K562 (cell line): Measurements from ENCODE around the gene CNGB1. TPM values are rescaled to one million over a fixed set of nuclear protein-coding genes. Genes with fewer than 3 reads are reported as not detected.

ENCODE experiments used
- ATAC-seq: fragments of 200-7000 bp; cut with Tn5 transposase; 3 replicates; pipeline ENCODE4 v1.9.1; 2020; ENCODE audit warnings: moderate library complexity
- BruUV-seq: library from RNA; stranded (reverse); fragments of 400-500 nt; replicated peaks from 2 replicates; lab custom pipeline; 2021; lab: Mats Ljungman, UMichigan
- CTCF ChIA-PET: fragments of 300-600 bp; formaldehyde crosslinking; extraction: SDS; loops from one replicate; lab custom pipeline; 2021; ENCODE audit warnings: low intra/inter-chr PET ratio; lab: Yijun Ruan, JAX
- POLR2A ChIA-PET: fragments of 300-600, 350-650 bp; sonication (Branson Sonifier 250); formaldehyde crosslinking; extraction: SDS; loops from one replicate; lab custom pipeline; 2021; ENCODE audit warnings: antibody characterized with exemption, inconsistent platforms; lab: Yijun Ruan, JAX
- DNase-seq, 4 experiments: peaks; one replicate each; pipeline versions ENCODE4 v3.0.0 to v3.0.0-alpha.2; 2011 to 2018; ENCODE audit warnings: low spot score in 3 of 4, mixed read lengths in 3 of 4; ENCODE audit errors: extremely low read depth in 1 of 4
- FAIRE-seq: peaks from 2 replicates; lab custom pipeline; 2011; peaks lifted over from hg19 to GRCh38; lab: Jason Lieb, UNC
- H2AFZ ChIP-seq: 2 replicates; pipeline ENCODE4 v1.6.0; 2011; ENCODE audit warnings: low read depth, low read length, control low read depth, inconsistent platforms
- H3K27ac ChIP-seq: fragments of 200-600 bp; 3 replicates; pipeline ENCODE4 v1.8.0; 2011; ENCODE audit warnings: low read depth, mild to moderate bottlenecking, control low read depth, inconsistent platforms, low read length, moderate library complexity, mixed read lengths; ENCODE audit errors: extremely low read depth
- H3K27me3 ChIP-seq, 2 experiments: fragments of 300-600 bp in 1 of 2; 2 replicates in 1 of 2; 3 replicates in 1 of 2; pipeline versions ENCODE4 v1.6.0 to v1.8.0; 2011; ENCODE audit warnings: inconsistent platforms in 2 of 2, low read length in 2 of 2, mild to moderate bottlenecking in 1 of 2, mixed read lengths in 1 of 2, moderate library complexity in 1 of 2; ENCODE audit not compliant: control insufficient read depth in 2 of 2, insufficient read depth in 2 of 2
- H3K36me3 ChIP-seq: fragments of 300-600 bp; 3 replicates; pipeline ENCODE4 v1.8.0; 2011; ENCODE audit warnings: mild to moderate bottlenecking, low read length, inconsistent platforms; ENCODE audit not compliant: control insufficient read depth, insufficient read depth
- H3K4me1 ChIP-seq, 2 experiments: fragments of 200-600 bp in 1 of 2; replicated peaks in 1 of 2; 2 replicates in 1 of 2; 3 replicates in 1 of 2; pipeline versions ENCODE4 v1.5.1 to v1.8.0; 2011; ENCODE audit warnings: inconsistent platforms in 2 of 2, low read length in 2 of 2, mild to moderate bottlenecking in 1 of 2, mixed read lengths in 1 of 2, moderate library complexity in 1 of 2; ENCODE audit not compliant: control insufficient read depth in 2 of 2, insufficient read depth in 2 of 2
- H3K4me2 ChIP-seq: 2 replicates; pipeline ENCODE4 v1.6.1; 2011; ENCODE audit warnings: low read length, control low read depth, inconsistent platforms, mixed read lengths; ENCODE audit not compliant: insufficient read depth
- H3K4me3 ChIP-seq: fragments of 200-600 bp; sonication (generic), shearing (Covaris generic); 2 replicates; pipeline ENCODE4 v1.5.1; 2016; ENCODE audit warnings: control low read depth, inconsistent platforms
- H3K79me2 ChIP-seq: fragments of 200-600 bp; 3 replicates; pipeline ENCODE4 v1.8.0; 2011; ENCODE audit warnings: low read length, inconsistent platforms; ENCODE audit not compliant: control insufficient read depth, insufficient read depth
- H3K9ac ChIP-seq, 2 experiments: 2 replicates each; pipeline versions ENCODE4 v1.6.0 to v1.6.1; 2011; ENCODE audit warnings: low read depth in 2 of 2, low read length in 2 of 2, control low read depth in 1 of 2, inconsistent platforms in 1 of 2, mild to moderate bottlenecking in 1 of 2, mixed read lengths in 1 of 2; ENCODE audit not compliant: insufficient read depth in 1 of 2
- H3K9me1 ChIP-seq: one replicate; pipeline ENCODE4 v1.6.0; 2011; ENCODE audit warnings: inconsistent platforms, mild to moderate bottlenecking, low read length, moderate library complexity; ENCODE audit not compliant: control insufficient read depth, insufficient read depth
- H3K9me3 ChIP-seq: replicated peaks from 2 replicates; pipeline ENCODE4 v1.5.1; 2011; ENCODE audit warnings: low read depth, low read length, inconsistent platforms; ENCODE audit not compliant: control insufficient read depth, insufficient read depth
- H4K20me1 ChIP-seq: replicated peaks from 2 replicates; pipeline ENCODE4 v1.6.1; 2011; ENCODE audit warnings: low read length, inconsistent platforms, mixed read lengths; ENCODE audit not compliant: control insufficient read depth, insufficient read depth
- ARID1B ChIP-seq: fragments of 450-650 bp; IDR thresholded peaks from 2 replicates; pipeline ENCODE4 v1.6.1; 2016; ENCODE audit warnings: antibody characterized with exemption, mild to moderate bottlenecking, inconsistent platforms
- ATF1 ChIP-seq, 2 experiments: fragments of 450-650 bp in 1 of 2; IDR thresholded peaks; 2 replicates each; pipeline ENCODE4 v1.6.1; 2016; ENCODE audit warnings: missing compliant biosample characterization in 1 of 2, missing genetic modification characterization in 1 of 2
- BCOR ChIP-seq: fragments of 450-650 bp; IDR thresholded peaks from 2 replicates; pipeline ENCODE4 v1.6.1; 2016
- BRF2 ChIP-seq: IDR thresholded peaks from 3 replicates; pipeline ENCODE4 v1.6.1; 2011; ENCODE audit warnings: borderline replicate concordance, mild to moderate bottlenecking; ENCODE audit not compliant: insufficient read length, insufficient read depth
- GABPB1 ChIP-seq: sonication (generic); formaldehyde crosslinking; IDR thresholded peaks from 2 replicates; pipeline ENCODE4 v1.8.0; 2022; ENCODE audit warnings: mild to moderate bottlenecking, missing genetic modification reagents
- KDM1A ChIP-seq, 2 experiments: fragments of 450-650 bp; IDR thresholded peaks; 2 replicates each; pipeline ENCODE4 v1.6.1; 2016; ENCODE audit warnings: mild to moderate bottlenecking in 2 of 2
- NR2C1 ChIP-seq, 2 experiments: fragments of 450-650 bp; IDR thresholded peaks; 2 replicates each; pipeline ENCODE4 v1.6.1; 2017; ENCODE audit warnings: mild to moderate bottlenecking in 2 of 2, antibody characterized with exemption in 1 of 2, inconsistent platforms in 1 of 2, missing compliant biosample characterization in 1 of 2, missing genetic modification characterization in 1 of 2
- PCBP2 ChIP-seq: fragments of 200-400 bp; formaldehyde crosslinking; IDR thresholded peaks from 2 replicates; pipeline ENCODE4 v1.6.1; 2018; ENCODE audit warnings: low read length, low read depth, mild to moderate bottlenecking, moderate library complexity; ENCODE audit not compliant: poor library complexity, severe bottlenecking
- PHTF2 ChIP-seq: fragments of 250-450 bp; sonication (Bioruptor Pico); IDR thresholded peaks from 2 replicates; pipeline ENCODE4 v1.5.0; 2021; ENCODE audit warnings: mild to moderate bottlenecking
- POLR2B ChIP-seq: fragments of 450-650 bp; IDR thresholded peaks from 2 replicates; pipeline ENCODE4 v1.6.1; 2018; ENCODE audit warnings: low read depth; ENCODE audit not compliant: partially characterized antibody
- SNAPC5 ChIP-seq: fragments of 250-450 bp; sonication (Bioruptor Pico); IDR thresholded peaks from 2 replicates; pipeline ENCODE4 v1.8.0; 2021; ENCODE audit warnings: moderate library complexity, mild to moderate bottlenecking, inconsistent platforms
- VEZF1 ChIP-seq: fragments of 200-800 bp; sonication (Bioruptor generic); IDR thresholded peaks from 2 replicates; pipeline ENCODE4 v1.6.1; 2017; ENCODE audit warnings: missing genetic modification characterization, missing compliant biosample characterization
- ZFP30 ChIP-seq: fragments of 250-450 bp; sonication (Bioruptor Pico); IDR thresholded peaks from 2 replicates; pipeline ENCODE4 v1.8.0; 2022; ENCODE audit warnings: moderate library complexity, mild to moderate bottlenecking, inconsistent platforms, borderline replicate concordance
- ZNF75A ChIP-seq: fragments of 450-650 bp; formaldehyde crosslinking; IDR thresholded peaks from 2 replicates; pipeline ENCODE4 v1.4.0; 2020; ENCODE audit warnings: mild to moderate bottlenecking
- WGBS: fragments of 100-300 bp; shearing (Covaris generic); methylation state at CpG from one replicate; pipeline ENCODE4 v1.1.6; 2016; ENCODE audit warnings: low coverage, mixed read lengths; ENCODE audit not compliant: insufficient coverage; ENCODE audit errors: missing lambda C conversion rate; 5-methylcytosine and 5-hydroxymethylcytosine counted together
- in situ Hi-C: fragments of 300-500 bp; cut with MboI; formaldehyde crosslinking; loops from 4 replicates; pipeline ENCODE4 v1.15.0; 2018; ENCODE audit warnings: inconsistent platforms, mixed read lengths
- intact Hi-C: fragments of 100-400 bp; cut with micrococcal nuclease; formaldehyde crosslinking; loops from 2 replicates; pipeline ENCODE4 v1.14.2; 2022
- polyA plus RNA-seq, 8 experiments: library from polyadenylated mRNA; depleted of rRNA in 4 of 8; stranded (reverse) in 5 of 8; unstranded in 3 of 8; fragments of >200 nt; fragmentation: Nextera tagmentation in 2 of 8; fragmentation: Illumina TruSeq in 1 of 8; extraction: Ambion mirVana in 2 of 8; extraction: Trizol in 1 of 8; gene quantifications; 2 replicates each; pipeline versions ENCODE4 v1.2.1 to v1.2.3, GENCODE V29; 2011 to 2014; ENCODE audit warnings: inconsistent platforms in 1 of 8, missing spikeins in 1 of 8
- total RNA-seq, 7 experiments: library from RNA; depleted of rRNA in 6 of 7; stranded (reverse); fragments of >200 nt in 6 of 7; fragmentation: Illumina TruSeq in 2 of 7; extraction: Trizol in 2 of 7; gene quantifications; 2 replicates each; pipeline versions ENCODE4 v1.2.1 to v1.2.3, GENCODE V29; 2011 to 2021; ENCODE audit warnings: low replicate concordance in 1 of 7

Gene CNGB1
- total and polyA plus RNA-seq, 9 of the 15 experiments (the other 6 are each of a cell fraction or from before 2014, with no cell fraction given) = not detected

- POLR2A ChIA-PET = interaction anchor here (0.7 kb wide), 2 partner anchors 20 to 77 kb away, joined by 3 read pairs; no protein-coding TSS in a partner anchor
- H3K36me3 ChIP-seq = no peaks in the 10 kb centered on the region
- no peak overlapping the region for H3K4me2 ChIP-seq
- peaks cover 53 to 65% of the 10 kb centered on the region in 2 experiments for H3K27me3 ChIP-seq
- 4% methylated on average over 4 of the region's 4 CpGs for WGBS
- intact Hi-C loops = no loop called here
- FAIRE-seq (no peak), ATAC-seq (no peak), DNase-seq (no peak)
- no peaks in the 10 kb centered on the region; the same call in 1 of the 2 replicates for H4K20me1 ChIP-seq
- H3K4me3 ChIP-seq = no peak overlapping the region
- BruUV-seq = no TSS peak
- no peaks in the 10 kb centered on the region for H3K9me1 ChIP-seq
- H3K79me2 ChIP-seq = no peaks in the 10 kb centered on the region
- H3K9me3 ChIP-seq = no peaks in the 10 kb centered on the region
- TF ChIP-seq ZFP30 = no peak
- no peak for TF ChIP-seq BRF2
- TF ChIP-seq KDM1A (IDR thresholded peaks at IDR 0.05) = no peak
- CTCF ChIA-PET = no interaction called here
- H3K4me1 ChIP-seq = peaks cover 2 to 9% of the 10 kb centered on the region in 2 experiments; a peak in 3 of 5 replicates
- H2AFZ ChIP-seq = no peak overlapping the region
- no peak overlapping the region for H3K27ac ChIP-seq
- H3K9ac ChIP-seq = no peak overlapping the region
- in situ Hi-C loops = no loop called here
Measured at GRCh38 chr16:57889111-57889510, 81.8 kb downstream of the CNGB1 start.

- CTCF ChIA-PET = no interaction called here
- no peak for TF ChIP-seq PHTF2 (CRISPR knock-in tag)
- no peak for TF ChIP-seq VEZF1 (CRISPR knock-in tag)
- TF ChIP-seq SNAPC5 (CRISPR knock-in tag) = no peak
- TF ChIP-seq BCOR = peak; percentile 57; the same call in 1 of the 2 replicates
- no peak for TF ChIP-seq POLR2B
- no peak for TF ChIP-seq ATF1 (CRISPR knock-in tag; IDR thresholded peaks at IDR 0.05)
- TF ChIP-seq ATF1 (tag; IDR thresholded peaks at IDR 0.05) = no peak
- TF ChIP-seq ZNF75A (CRISPR knock-in tag) = no peak
- no peak for TF ChIP-seq NR2C1 (IDR thresholded peaks at IDR 0.05)
- no peak for TF ChIP-seq NR2C1 (tag; IDR thresholded peaks at IDR 0.05)
- TF ChIP-seq GABPB1 = no peak
- no peak for TF ChIP-seq ARID1B
- no peak for TF ChIP-seq PCBP2
Measured at GRCh38 chr16:57888128-57888527, 82.8 kb downstream of the CNGB1 start.

More at GRCh38 chr16:57888128-57888527, 82.8 kb downstream of the CNGB1 start:
- intact Hi-C loops = no loop called here
- H3K27ac ChIP-seq = no peak overlapping the region
- DNase-seq (no peak), ATAC-seq (no peak), FAIRE-seq (no peak)
- WGBS = 4% methylated on average over 5 of the region's 5 CpGs
- H3K4me2 ChIP-seq = no peak overlapping the region
- no peaks in the 10 kb centered on the region for H3K36me3 ChIP-seq
- no peaks in the 10 kb centered on the region for H3K79me2 ChIP-seq
- POLR2A ChIA-PET = interaction anchor here (0.8 to 1.6 kb wide), 2 partner anchors 10 to 287 kb away, joined by 3 to 4 read pairs; no protein-coding TSS in a partner anchor
- H3K9me3 ChIP-seq = no peaks in the 10 kb centered on the region
- no peak overlapping the region for H2AFZ ChIP-seq
- peaks cover 59 to 75% of the 10 kb centered on the region in 2 experiments for H3K27me3 ChIP-seq
- H3K9ac ChIP-seq = no peak overlapping the region
- peaks cover 6 to 7% of the 10 kb centered on the region in 2 experiments; a peak in 3 of 5 replicates for H3K4me1 ChIP-seq
- in situ Hi-C loops = no loop called here
- no peak overlapping the region for H3K4me3 ChIP-seq
- H4K20me1 ChIP-seq = no peaks in the 10 kb centered on the region; the same call in 1 of the 2 replicates
- BruUV-seq = no TSS peak
- no peaks in the 10 kb centered on the region for H3K9me1 ChIP-seq
